ENCODE data around the gene FAF1. TPM values are rescaled to one million over a fixed set of nuclear protein-coding genes. Genes with fewer than 3 reads are reported as not detected.
"Not testable (repeated sequence)": the region's sequence is repeated elsewhere in the genome, so short reads cannot be mapped to it uniquely, and the experiment has no call there.

FAF1 gene
- total RNA-seq, 2 donors from 2014 or later, result 48.8 to 52.6 TPM

DNA sequence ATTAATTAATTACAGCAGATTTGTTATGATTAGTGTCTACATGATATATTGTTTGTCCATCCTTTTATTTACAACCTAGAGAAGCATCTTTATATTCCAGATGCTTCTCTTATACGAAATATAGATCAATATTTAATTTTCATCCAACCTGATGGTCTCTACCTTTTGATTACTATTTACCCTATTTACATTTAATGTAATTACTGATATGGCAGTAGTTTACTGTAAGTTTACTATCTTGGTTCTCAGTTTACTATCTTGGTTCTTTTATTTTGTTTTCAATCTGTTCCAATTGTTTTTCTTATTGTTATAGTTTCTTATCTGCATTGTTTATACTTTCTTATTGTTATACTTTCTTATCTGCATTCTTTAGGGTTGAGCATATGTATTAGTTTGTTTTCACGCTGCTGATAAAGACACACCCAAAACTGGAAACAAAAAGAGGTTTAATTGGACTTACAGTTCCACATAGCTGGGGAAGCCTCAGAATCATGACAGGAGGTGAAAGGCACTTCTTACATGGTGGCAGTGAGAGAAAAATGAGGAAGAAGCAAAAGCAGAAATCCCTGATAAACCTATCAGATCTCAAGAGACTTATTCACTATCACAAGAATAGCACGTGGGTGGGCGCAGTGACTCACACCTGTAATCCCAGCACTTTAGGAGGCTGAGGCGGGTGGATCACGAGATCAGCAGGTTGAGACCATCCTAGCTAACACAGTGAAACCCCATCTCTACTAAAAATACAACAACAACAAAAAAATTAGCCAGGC is 28.9 kb downstream of the FAF1 start:
- DNase-seq (no peak), ATAC-seq (no peak)
- intact Hi-C loops (cut with DNase I, micrococcal nuclease), result no loop called here

DNA sequence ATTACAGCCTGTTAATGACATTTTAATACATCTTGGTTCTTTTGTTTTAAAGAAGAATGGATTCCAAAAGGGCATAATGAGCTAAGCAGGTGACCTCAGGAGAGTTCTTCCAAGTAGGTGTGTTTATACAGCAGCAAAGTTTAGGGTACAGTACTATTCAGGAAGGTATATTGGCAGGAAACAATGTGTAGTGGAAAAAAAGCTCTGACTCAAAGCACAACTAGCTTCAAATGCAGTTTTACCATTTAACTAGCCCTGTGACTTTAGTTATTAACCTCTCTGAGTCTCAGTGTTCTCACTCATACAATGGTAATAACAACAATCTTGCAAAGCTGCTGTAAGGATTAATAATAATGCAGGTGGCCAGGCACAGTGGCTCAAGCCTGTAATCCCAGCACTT is 29.9 kb downstream of the FAF1 start:
- ATAC-seq (peak; percentile 64), DNase-seq (no peak)
- intact Hi-C loops (cut with DNase I, micrococcal nuclease), result no loop called here

DNA sequence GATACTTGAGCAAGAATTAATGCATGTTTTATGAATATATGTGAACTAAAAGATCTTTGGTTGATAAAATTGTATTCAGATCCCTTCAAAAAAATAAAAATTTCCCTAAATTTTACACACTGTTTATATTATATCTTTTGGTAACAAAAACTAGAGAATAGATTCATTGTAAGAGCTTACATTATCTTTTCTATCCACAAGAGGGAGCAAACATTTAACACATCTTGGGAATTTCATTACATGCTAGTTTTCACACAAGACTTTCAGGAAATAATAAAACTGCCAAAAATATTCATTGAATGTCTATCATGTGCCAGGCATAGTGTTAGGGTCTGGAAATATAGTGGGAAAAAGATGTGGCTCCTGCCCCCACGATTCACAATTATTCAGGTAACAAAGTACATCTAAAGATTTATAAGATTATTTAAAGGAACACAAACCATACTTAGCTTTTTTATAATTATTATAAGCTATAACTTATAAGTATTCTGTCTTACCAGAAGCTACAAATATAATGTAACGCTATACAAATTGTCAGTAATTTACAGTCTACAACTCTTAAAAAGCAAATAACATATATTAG is 30.6 kb downstream of the FAF1 start:
- DNase-seq, result no peak
- ATAC-seq, result peak; percentile 52
- intact Hi-C loops (cut with DNase I, micrococcal nuclease), result loop anchor here in 1 of 2 donors (10.0 kb wide), 1 partner anchor 115 kb away; no protein-coding TSS in a partner anchor

DNA sequence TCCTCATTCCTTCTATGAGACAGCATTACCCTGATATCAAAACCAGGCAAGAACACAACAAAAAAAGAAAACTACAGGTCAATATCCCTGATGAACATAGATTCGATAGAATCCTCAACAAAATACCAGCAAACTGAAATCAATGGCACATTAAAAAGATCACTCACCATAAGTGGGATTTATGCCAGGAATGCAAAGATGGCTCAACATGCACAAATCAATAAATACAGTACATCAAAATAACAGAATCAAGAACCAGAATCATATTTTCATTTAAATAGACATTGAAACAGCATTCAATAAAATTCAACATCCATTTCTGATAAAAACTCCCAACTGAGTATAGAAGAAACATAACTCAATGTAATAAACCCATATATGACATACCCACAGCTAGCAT is 36.5 kb downstream of the FAF1 start:
- DNase-seq (no peak), ATAC-seq (no peak)
- intact Hi-C loops (cut with DNase I, micrococcal nuclease), result loop anchor here in 1 of 2 donors (10.0 kb wide), 1 partner anchor 121 kb away; no protein-coding TSS in a partner anchor

DNA sequence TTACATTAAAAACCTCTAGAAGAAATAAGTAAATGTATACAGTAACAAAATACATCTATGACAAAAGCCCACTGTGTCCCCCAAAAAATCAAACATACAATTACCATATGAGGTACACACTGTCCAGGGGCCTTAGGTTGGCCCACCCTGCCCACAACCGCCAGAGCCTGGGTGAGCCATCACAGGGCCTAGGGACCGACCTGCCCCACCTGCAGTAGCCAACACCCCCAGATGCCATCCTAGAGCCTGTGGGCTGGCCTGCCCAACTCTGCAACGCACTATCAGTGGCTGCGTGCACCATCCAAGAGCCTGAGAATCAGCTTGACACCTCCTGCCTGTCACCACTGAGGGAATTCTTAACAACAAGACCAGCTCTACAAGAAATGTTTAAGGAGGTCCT is 39.0 kb downstream of the FAF1 start:
- intact Hi-C loops (cut with DNase I, micrococcal nuclease), result loop anchor here in 1 of 2 donors (10.0 kb wide), 1 partner anchor 124 kb away; no protein-coding TSS in a partner anchor
- DNase-seq, result no peak
- no peak for ATAC-seq

DNA sequence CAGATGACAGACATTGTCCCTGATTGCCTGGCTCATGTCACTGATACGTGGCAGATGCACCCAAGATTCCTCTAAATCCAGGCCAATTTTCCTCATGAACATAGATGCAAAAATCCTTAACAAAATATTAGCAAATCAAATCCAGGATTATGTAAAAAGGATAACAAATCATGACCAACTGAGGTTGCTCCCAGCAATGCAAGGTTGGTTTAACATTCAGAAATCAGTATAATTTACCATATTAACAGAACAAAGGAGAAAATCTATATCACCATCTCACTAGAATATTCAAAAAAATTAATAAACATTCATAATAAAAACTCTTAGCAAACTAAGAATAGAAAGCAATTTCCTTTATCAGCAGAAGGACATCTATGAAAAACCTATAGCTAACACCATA is 39.7 kb downstream of the FAF1 start:
- DNase-seq, result no peak
- intact Hi-C loops (cut with DNase I, micrococcal nuclease), result loop anchor here in 1 of 2 donors (10.0 kb wide), 1 partner anchor 124 kb away; no protein-coding TSS in a partner anchor
- ATAC-seq, result no peak

DNA sequence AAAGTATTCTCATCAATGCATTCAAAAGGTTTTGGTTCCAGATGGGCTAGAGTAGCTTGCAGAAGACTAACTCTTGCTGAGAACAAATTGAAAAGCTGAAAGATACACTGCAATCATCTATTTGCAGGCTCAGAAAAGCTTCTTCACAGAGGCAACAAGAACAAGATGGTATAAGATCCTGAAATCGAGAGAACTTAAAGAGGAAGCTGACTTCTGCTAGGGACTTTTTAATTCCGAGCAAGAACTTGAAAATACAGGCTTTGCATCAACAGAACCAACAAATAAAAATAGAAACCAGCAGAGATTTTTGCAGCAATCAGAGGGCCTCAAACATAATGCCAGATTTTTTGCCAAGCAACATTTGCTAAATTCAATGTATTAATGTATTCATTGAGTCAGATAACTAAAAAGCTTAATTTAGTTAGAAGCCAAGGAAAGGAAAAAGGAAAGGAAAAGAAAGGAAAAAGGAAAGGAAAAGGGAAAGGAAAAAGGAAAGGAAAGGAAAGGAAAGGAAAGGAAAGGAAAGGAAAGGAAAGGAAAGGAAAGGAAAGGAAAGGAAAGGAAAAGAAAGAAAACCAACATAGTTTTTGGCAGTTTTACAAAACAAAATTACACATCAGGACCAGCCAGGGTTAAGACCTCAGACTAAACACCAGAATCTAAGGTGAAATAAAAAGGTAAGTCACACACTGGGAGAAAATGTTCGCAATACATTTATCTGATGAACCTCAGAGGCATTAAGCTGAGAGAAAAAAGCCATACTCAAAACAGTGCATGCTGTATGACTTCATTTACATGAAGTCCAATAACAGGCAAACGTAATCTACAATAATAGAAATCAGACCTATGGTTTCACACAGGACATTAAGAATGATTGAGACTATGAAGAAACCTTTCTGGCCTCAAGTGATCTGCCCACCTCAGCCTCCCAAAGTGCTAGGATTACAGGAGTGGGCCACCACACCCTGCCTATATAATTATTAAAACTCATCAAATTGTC is 42.6 kb downstream of the FAF1 start:
- DNase-seq (no peak), ATAC-seq (no peak)
- intact Hi-C loops (cut with DNase I, micrococcal nuclease), result no loop called here

DNA sequence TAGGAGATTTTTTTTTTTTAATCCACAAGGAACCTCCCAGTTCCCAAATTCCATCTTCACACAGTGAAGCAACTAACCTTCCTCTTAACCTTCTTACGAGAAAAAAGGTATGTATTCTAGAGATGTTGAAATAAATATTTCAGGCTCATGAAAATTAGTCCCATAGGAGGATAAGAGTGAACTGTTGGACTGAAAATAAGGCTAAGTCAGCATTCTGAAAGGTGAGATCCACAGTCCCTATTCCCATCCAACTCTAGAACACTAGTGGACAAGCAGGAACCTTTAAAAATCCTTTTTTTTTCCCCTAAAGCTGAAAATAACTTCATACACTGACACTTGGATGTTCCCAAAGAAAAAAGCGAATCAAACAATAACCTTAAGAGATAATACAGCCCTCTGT is 44.4 kb downstream of the FAF1 start:
- intact Hi-C loops (cut with DNase I, micrococcal nuclease), result no loop called here
- ATAC-seq, result no peak

DNA sequence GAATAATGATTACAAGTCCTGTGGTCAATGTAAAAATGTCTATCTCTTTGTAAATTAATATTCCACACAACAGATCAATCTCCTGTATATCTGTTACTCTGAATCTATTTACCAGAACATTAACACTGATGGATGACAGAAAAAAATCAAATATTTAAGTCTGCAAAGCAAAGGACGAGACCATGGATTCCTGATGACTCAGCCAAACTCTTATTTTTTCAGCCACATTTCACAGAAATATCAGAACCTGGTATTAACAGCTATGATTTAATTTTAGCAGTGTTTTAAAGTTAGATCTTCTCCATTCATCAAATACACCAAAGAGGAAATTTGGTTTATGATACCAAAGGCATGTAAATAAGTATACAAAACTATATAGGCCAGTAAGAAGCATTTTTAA is 46.1 kb downstream of the FAF1 start:
- ATAC-seq, result no peak
- intact Hi-C loops (cut with DNase I, micrococcal nuclease), result no loop called here
- no peak for DNase-seq

More for the DNA sequence above, 44.4 kb downstream of the FAF1 start:
- DNase-seq, result no peak

DNA sequence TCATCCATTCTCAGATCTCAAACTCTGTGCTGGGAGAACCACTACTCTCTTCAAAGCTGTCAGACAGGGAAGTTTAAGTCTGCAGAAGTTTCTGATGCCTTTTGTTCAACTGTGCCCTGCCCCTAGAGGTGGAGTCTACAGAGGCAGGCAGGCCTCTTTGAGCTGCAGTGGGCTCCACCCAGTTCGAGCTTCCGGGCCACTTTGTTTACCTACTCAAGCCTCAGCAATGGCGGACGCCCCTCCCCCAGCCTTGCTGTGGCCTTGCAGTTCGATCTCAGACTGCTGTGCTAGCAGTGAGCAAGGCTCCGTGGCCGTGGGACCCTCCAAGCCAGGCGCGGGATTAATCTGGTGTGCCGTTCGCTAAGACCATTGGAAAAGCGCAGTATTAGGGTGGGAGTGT is 49.7 kb downstream of the FAF1 start:
- DNase-seq; intact Hi-C loops (cut with DNase I, micrococcal nuclease); ATAC-seq: not testable (repeated sequence)

DNA sequence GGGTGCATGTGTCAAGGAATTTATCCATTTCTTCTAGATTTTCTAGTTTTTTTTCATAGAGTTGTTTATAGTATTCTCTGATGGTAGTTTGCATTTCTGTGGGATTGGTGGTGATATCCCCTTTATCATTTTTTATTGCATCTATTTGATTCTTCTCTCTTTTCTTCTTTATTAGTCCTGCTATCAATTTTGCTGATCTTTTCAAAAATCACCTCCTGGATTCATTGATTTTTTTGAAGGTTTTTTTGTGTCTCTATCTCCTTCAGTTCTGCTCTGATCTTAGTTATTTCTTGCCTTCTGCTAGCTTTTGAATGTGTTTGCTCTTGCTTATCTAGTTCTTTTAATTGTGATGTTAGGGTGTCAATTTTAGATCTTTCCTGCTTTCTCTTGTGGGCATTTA is 52.5 kb downstream of the FAF1 start:
- intact Hi-C loops (cut with DNase I, micrococcal nuclease); DNase-seq; ATAC-seq: not testable (repeated sequence)

DNA sequence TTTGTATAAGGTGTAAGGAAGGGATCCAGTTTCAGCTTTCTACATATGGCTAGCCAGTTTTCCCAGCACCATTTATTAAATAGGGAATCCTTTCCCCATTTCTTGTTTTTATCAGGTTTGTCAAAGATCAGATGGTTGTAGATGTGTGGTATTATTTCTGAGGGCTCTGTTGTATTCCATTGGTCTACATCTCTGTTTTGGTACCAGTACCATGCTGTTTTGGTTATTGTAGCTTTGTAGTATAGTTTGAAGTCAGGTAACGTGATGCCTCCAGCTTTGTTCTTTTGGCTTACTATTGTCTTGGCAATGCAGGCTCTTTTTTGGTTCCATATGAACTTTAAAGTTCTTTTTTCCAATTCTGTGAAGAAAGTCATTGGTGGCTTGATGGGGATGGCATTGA is 54.0 kb downstream of the FAF1 start:
- not testable (repeated sequence) for ATAC-seq

DNA sequence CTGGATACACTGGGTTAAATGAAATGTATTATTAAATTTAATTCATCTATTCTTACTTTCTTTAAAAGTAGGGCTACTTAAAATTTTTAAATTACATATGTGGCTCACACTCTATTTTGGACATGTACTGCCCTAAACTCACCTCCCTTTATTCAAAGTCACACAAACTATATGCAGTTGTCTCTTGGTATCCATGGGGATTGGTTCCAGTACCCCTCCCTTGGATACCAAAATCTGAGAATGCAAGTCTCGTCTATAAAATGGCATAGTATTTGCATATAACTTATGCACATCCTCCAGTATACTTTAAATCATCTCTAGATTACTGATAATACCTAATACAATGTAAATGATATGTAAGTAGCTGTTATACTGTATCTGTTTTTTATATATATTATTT is 57.6 kb downstream of the FAF1 start:
- DNase-seq, result no peak
- no peak for ATAC-seq
- intact Hi-C loops (cut with DNase I, micrococcal nuclease), result no loop called here

More for the DNA sequence above, 54.0 kb downstream of the FAF1 start:
- intact Hi-C loops (cut with DNase I, micrococcal nuclease); DNase-seq: not testable (repeated sequence)

DNA sequence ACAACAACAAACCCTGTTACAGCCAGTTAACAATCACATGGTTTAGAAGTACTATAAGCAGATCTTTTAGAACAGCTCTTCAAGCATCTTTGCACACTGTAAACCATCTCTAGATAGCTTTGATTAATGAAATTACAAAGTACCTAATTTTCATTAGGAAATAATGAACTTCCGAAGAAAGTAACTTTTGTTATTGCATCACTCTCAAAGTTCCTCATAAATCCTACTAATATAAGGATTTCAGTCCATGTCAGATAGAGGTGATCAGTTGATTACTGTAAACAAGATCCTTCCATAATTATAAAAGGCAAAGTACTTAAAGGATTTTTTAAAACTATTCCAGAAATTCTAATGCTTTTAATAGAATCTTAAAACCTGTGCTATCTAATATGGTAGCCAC is 58.2 kb downstream of the FAF1 start:
- intact Hi-C loops (cut with DNase I, micrococcal nuclease), result no loop called here
- ATAC-seq (no peak), DNase-seq (no peak)

DNA sequence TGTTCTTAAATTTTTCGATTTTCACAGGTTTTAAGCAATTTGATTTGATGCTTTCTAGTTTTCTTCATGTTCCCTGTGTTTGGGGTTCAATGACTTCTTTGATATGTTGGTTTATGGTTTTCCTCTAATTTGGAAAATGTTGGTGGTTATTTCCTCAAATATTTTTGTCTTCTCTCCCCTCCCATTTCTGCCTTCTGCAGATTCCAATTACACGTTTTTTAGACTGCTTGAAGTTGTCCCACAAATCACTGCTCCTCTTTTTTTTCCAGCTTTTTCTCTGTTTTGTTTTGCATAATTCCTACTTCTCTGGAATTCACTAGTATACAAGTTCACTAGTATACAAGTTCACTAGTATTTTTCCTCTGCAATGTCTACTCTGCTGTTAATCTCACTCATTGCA is 61.3 kb downstream of the FAF1 start:
- ATAC-seq (no peak), DNase-seq (no peak)
- intact Hi-C loops (cut with DNase I, micrococcal nuclease), result no loop called here

DNA sequence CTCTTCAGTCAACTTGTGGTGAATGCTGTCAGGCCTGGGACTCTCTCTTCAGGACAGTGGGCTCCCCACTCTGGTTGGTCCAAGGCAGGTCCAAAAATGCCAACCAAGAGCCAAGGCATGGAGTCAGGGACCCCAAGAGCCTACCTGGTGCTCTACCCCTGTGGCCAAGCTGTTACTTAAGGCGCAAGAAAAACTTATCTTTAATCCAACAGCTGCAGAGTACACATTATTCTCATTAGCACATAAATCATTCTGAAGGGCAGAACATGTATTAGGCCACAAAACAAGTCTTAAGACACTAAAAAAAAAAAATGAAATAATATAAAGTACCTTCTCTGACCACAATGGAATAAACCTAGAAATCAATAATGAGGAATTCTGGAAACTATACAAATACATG is 65.7 kb downstream of the FAF1 start:
- intact Hi-C loops (cut with DNase I, micrococcal nuclease), result no loop called here
- ATAC-seq, result no peak
- no peak for DNase-seq

DNA sequence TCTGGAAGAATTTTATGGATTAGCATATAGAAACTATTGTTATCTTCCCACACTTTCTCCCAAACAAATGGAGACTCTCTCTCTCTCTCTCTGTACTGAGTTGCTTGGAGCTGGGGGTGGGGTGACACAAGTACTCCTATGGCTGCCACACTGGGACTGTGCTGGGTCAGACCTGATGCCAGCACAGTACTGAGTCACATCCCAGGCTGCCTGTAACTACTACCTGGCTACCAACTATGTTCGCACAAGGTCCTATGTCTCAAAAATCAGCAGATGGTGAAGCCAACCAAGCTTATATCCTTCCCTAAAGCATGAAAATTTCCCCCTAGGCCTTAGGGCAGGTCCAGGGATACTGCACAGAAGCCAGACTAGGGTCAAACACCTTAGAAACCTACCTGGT is 66.6 kb downstream of the FAF1 start:
- DNase-seq, result no peak
- ATAC-seq, result no peak
- intact Hi-C loops (cut with DNase I, micrococcal nuclease), result no loop called here

DNA sequence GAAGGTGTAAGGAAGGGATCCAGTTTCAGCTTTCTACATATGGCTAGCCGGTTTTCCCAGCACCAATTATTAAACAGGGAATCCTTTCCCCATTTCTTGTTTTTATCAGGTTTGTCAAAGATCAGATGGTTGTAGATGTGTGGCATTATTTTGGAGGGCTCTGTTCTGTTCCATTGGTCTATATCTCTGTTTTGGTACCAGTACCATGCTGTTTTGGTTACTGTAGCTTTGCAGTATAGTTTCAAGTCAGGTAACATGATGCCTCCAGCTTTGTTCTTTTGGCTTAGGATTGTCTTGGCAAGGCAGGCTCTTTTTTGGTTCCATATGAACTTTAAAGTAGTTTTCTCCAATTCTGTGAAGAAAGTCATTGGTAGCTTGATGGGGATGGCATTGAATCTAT is 72.5 kb downstream of the FAF1 start:
- ATAC-seq; intact Hi-C loops (cut with DNase I, micrococcal nuclease): not testable (repeated sequence)

DNA sequence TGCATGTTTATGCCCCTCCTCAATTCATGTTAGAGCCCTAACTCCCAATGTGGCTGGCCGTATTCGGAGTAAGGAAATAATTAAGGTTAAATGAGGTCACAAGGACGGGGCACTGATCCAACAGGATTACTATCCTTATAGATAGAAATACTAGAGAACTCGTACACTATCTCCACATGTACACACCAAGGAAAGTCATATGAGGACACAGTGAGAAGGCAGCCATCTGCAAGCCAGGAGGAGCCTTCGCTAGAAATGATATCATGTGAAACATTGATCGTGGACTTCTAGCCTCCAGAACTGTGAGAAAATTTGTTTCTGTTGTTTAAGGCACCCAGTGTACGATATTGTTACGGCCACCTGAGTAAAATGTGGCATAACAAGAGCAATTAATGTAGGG is 79.7 kb downstream of the FAF1 start:
- intact Hi-C loops (cut with DNase I, micrococcal nuclease), result no loop called here
- DNase-seq (no peak), ATAC-seq (no peak)

More for the DNA sequence above, 72.5 kb downstream of the FAF1 start:
- DNase-seq, result not testable (repeated sequence)
